ENCODE results near the gene RASL10A.
A peak's percentile ranks its signal among the peaks of the same experiment; 100 is the strongest.
"Not testable (repeated sequence)": the region's sequence is repeated elsewhere in the genome, so short reads cannot be mapped to it uniquely, and the experiment has no call there.

RASL10A gene, protein sequence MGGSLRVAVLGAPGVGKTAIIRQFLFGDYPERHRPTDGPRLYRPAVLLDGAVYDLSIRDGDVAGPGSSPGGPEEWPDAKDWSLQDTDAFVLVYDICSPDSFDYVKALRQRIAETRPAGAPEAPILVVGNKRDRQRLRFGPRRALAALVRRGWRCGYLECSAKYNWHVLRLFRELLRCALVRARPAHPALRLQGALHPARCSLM

DNA sequence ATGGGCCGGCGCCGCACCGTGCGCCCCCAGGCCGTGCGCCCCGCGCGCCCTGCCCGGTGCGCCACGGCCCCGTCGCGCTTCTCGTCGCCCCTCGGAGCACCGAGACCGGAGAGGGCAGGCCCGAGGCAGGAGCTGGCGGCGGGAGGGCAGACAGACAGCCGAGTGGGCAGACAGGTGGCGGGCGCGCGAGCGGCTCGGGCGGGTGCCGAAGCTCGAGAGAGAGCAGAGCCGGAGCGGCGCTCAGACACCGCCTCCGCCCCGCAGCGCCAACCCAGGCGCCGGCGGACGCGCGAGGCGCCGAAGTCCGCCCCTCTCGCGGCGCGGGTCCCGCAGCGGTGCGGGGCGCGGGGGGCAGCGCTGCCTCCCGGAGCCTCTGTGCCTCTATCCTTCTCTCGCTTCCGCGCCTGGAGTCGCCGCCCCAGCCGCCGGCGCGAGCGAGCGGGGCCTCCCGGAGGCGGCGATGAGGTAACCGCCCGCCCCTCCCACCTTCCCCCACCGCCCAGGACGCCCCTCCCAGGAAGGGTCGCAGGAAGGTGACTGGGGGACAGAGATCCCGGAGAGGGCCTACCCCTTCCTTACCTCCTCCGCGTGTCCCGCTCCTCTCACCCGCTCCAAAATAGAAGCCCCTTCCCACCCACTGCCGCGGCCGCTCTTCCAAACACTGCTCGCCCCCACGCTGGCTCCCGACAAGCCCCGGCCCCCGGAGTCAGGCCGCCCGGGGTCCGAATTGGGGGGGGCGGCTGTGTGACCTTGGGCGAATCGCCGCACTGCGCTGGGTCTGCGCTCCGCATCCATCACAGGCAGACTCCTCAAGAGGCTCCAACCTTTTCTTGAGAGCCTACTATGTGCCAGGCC is at the start of gene RASL10A:
TSS of gene RASL10A (minus strand) at position 412 of the 855 bp plus-strand sequence. CDS start 451 bp downstream, outside the sequence.
- no peak for DNase-seq

DNA sequence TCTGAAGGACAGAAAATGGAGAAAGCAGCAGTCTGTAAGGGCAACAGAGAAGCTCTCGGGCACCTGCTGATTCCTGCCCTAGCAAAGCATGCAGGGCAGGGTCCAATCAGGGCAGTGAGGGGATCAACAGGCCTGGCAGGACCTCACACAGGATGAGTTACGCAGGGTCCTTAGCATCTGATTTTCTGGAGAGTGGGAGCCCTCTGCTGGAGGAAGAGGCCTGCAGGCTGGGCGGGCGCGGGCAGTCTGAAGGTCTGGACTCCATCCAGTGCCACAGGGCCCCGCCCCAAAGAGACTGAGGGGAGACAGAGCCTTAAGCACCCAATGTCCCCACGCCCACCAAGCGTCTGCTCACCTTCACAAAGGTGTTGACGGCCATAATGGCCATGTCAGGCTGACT is 44.0 kb upstream of the RASL10A start:
- DNase-seq = no peak

- DNase-seq = not testable (repeated sequence)
These were observed 41.8 kb upstream of the RASL10A start for GRCh38 chr22:29357193-29357890.

GRCh38 chr22:29353860-29354259 is 38.4 kb upstream of the RASL10A start:
- no peak for DNase-seq

- no peak for DNase-seq
These were observed 37.8 kb upstream of the RASL10A start for GRCh38 chr22:29353286-29353685.

DNA sequence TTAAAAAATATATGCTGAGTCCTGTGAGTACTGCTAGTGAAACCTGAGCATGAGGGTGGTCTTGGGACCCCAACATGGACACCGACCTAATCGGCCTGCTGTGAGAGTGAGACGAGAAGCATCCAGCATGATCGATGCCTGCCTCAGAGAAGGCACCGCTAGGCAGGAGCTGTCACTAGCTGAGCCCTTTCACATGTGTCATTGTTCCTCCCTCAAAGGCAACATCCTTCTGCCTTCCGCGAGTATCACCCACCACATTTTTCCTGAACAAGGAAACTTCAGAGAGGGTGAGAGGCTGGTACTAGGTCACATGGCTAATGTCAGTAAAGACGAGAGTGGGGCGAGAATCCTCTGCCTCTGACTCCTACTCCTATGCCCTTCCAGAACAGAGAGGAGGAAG is 37.3 kb upstream of the RASL10A start:
- no peak for DNase-seq

DNA sequence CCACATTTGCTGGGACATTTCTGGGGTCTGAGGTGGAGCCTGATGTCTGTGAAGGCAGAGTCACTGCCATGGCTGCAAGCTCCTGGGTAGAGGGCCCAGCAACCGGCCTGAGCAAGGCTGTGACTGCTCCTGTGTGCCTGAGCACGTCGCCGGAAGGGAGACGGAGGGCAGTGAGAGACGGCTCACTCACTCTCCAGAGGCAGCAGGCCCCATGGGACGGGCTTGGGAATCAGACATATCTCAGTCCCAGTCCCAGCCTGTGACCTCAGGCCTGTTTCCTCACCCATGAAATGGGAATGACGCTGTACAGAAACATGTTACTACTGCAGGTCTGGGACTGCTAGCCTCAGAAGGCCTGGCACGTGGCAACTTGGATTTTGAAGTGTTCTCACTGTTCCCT is 36.4 kb upstream of the RASL10A start:
- DNase-seq = no peak

DNA sequence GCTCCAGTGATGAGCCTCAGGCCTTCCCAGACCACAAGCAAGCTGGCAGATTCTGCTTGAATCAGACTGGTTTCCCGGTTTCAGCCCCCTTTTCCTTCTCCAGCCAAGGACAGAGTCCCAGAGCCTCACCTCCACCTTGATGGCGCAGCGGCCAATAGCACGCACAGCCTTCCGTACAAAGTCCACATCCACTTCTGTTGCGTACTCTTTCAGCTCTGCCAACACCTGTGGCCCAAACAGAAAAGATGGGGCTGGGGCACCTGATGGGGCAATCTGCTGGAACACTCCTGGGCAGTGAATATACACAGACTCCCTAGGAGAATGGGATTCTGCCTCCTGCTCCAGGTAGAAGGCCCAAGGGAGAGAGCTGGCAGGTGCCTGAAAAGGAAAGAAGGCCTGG is 35.5 kb upstream of the RASL10A start:
- no peak for DNase-seq

GRCh38 chr22:29348956-29349355 is 33.5 kb upstream of the RASL10A start:
- no peak for DNase-seq

- no peak for DNase-seq
These were observed 32.5 kb upstream of the RASL10A start for GRCh38 chr22:29348041-29348440.

DNA sequence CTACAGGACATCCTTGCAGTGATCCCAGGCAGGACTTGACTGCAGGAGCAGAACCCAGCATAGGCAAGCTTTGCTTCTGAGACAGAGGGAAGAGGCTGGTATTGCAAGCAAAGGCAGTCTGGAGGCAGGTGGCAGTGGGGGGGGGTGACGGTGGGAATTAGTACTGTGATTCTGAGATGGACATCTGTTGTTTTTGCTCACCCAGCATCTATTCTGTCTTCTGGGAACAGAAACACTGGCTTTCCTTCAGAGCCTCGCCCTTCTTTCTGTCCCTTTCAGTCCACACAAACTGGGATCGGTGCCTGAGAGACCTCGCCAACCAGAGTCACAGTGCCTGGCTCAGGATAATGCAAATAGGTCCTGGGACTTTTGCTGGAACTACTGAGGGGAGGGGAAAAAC is 31.2 kb upstream of the RASL10A start:
- no peak for DNase-seq

GRCh38 chr22:29345932-29346331 is 30.4 kb upstream of the RASL10A start:
- no peak for DNase-seq

DNA sequence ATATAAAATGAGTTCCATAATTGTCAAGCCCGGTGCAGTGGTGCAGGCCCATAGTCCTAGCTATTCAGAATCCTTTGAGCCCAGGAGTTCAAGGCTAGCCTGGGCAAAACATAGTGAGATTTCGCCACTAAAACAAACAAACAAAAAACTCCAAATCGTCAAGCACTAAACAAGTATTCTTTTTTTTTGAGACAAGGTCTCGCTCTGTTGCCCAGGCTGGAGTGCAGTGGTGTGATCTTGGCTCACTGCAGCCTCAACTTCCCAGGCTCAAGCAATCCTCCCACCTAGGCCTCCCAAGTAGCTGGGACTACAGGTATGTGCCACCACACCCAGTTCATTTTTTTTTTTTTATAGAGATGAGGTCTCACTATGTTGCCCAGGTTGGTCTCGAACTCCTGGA is 29.4 kb upstream of the RASL10A start:
- DNase-seq = not testable (repeated sequence)

- DNase-seq = peak; percentile 43
These were observed 28.6 kb upstream of the RASL10A start for GRCh38 chr22:29344137-29344536.

- DNase-seq = no peak
These were observed 27.9 kb upstream of the RASL10A start for GRCh38 chr22:29343313-29343805.

DNA sequence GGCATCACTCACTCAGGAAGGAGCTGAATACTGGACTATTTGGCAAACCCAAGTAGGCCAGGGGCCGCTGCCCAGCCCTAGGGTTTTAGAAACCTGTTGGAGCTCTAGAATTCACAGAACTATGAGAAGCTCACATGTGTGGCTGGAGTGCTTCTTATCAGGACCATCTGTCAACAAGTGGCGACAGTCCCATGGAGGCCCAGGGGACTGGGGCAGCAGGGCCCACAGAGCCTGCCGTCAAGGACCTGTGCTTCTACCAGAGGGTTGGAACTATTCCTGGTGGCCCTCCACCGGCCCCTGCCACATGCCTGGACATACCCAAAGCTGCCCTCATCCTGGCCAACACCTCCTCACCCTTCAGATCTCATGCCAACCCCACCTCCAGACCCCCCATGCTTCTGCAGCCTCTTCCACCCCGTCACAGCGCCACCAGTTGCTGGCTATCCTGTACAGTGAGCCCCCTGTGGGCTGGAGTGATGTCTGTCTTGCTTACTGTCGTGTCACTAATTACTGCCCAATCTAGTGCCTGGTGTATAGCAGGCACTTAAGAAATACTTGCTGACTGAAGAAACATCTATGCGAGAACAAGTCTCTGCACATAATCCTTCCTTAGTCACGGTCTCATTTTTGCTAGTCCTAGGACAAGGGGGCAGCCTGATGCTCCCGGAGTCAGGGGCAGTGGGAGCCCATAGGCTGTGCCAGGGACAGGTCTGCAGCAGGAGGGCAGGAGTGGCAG is 27.2 kb upstream of the RASL10A start:
- no peak for DNase-seq

GRCh38 chr22:29342177-29342576 is 26.7 kb upstream of the RASL10A start:
- DNase-seq = no peak

- DNase-seq = no peak
These were observed 26.3 kb upstream of the RASL10A start for GRCh38 chr22:29341849-29342127.

DNA sequence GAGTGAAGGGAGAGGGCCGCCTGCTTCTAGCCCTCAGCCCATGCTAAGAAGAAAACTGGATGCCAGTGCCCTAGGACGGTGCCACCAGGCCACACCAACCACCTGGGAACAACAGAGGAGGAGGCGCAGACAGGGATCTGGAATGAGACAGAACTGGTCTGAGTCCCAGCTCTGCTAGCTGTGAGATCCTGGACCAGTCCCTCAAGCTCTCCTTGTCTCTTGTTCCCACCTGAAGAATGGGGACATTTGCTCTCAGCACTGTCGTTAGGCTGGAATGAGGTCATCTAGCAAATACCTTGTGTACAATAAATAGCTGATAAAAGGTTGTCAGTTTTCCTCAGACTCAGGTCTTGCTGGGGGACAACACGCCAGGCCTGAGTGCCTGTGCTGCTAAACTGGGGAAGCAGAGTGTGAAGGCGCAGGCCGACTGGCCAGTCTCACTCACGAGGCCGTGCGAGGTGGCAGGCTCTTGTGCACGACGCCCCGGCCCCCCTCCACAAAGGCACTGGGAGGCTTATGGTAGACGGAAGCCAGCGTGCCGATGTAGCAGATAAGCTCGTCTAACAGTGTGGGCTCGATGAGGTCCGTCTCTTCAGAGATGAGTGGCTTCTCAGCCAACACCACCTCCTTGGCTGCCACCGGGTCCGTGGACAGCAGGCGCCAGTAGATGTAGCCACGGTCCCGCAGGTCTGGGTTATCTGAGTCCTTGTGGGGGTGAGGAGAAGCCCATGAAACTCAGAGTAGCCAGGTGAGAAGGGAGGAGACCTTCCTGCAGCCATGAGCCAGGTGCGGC is 25.8 kb upstream of the RASL10A start:
- no peak for DNase-seq

- no peak for DNase-seq
These were observed 25.1 kb upstream of the RASL10A start for GRCh38 chr22:29340566-29340965.

GRCh38 chr22:29339381-29340235 is 24.1 kb upstream of the RASL10A start:
- DNase-seq = no peak
